Pancreas (tissue), 10 donors: ENCODE results near the gene TPM4. TPM values are rescaled to one million over a fixed set of nuclear protein-coding genes. Genes with fewer than 3 reads are reported as not detected.

ENCODE experiments used
- ATAC-seq, 4 donors: fragments of 200-7000 bp; cut with Tn5 transposase; one replicate each; pipeline versions ENCODE4 v1.8.0 to v1.9.1; 2020; ENCODE audit warnings: mild to moderate bottlenecking in 4 of 4, moderate library complexity in 4 of 4
- DNase-seq, 6 donors: peaks; one replicate each; pipeline ENCODE4 v3.0.0-alpha.2; 2020
- FAIRE-seq: peaks from 2 replicates; lab custom pipeline; 2012; peaks lifted over from hg19 to GRCh38; lab: Jason Lieb, UNC
- H3K27ac ChIP-seq, 4 donors: fragments of 200-600 bp; sonication (generic); 1 replicate in 3 of 4; 2 replicates in 1 of 4; pipeline versions ENCODE4 v1.5.0 to v1.8.0; 2020
- H3K27me3 ChIP-seq, 4 donors: fragments of 200-600 bp; one replicate each; pipeline ENCODE4 v1.8.0; 2021
- H3K36me3 ChIP-seq, 3 donors: fragments of 200-600 bp; sonication (generic) in 1 of 3; one replicate each; pipeline versions ENCODE4 v1.5.0 to v1.8.0; 2020 to 2021
- H3K4me1 ChIP-seq, 3 donors: fragments of 200-600 bp; one replicate each; pipeline ENCODE4 v1.8.0; 2021
- H3K4me3 ChIP-seq, 4 donors: fragments of 200-600 bp; sonication (generic) in 2 of 4; one replicate each; pipeline versions ENCODE4 v1.5.0 to v1.8.0; 2020 to 2021
- H3K9me3 ChIP-seq, 4 donors: fragments of 200-600 bp; one replicate each; pipeline ENCODE4 v1.8.0; 2021
- WGBS, 2 donors: extraction: QIAGEN DNeasy Blood & Tissue Kit; methylation state at CpG; one replicate each; pipeline ENCODE4 v1.1.7; 2013; 5-methylcytosine and 5-hydroxymethylcytosine counted together
- intact Hi-C, 3 donors: fragments of 100-400 bp; cut with DNase I; formaldehyde crosslinking; loops; one replicate each; pipeline versions ENCODE4 v1.11.1 to v1.14.2; 2022
- polyA plus RNA-seq, 2 donors: library from polyadenylated mRNA; stranded (reverse); fragments of 200-250 nt; gene quantifications; one replicate each; pipeline ENCODE4 v1.2.3, GENCODE V29; 2013
- total RNA-seq, 6 donors: library from RNA; stranded (reverse); fragmentation: NEBNext Ultra II Directional in 4 of 6; extraction: Animal tissue kit (Norgen Biotek cat#: 25700) in 4 of 6; gene quantifications; one replicate each; pipeline versions ENCODE4 v1.2.1 to v1.2.4, GENCODE V29; 2021 to 2023
- TF ChIP-seq, protein P1 (sequence below), 4 donors: fragments of 200-600 bp; sonication (generic) in 3 of 4; IDR thresholded peaks; one replicate each; pipeline versions ENCODE4 v1.5.0 to v1.8.0; 2021; ENCODE audit warnings: antibody characterized with exemption in 4 of 4
- donor health status: healthy with polysubstance abuse.
- donor health status: DM: no; HTN: no; CAD: no; lungs with moderate emphysema.
- donor health status: DM: no; HTN: no; CAD: no.
- donor health status: control.
- donor health status: control.
- donor health status: Bipolar disorder and iron deficiency.
- donor health status: DM: yes; HTN: yes; CAD: no.
- donor health status: DM: no; HTN: no; CAD: no.
- donor health status: DM: no; HTN: no; CAD: no.
- donor health status: DM: yes; HTN: yes; CAD: no.

TPM4 gene
- total and polyA plus RNA-seq, 8 donors: 36.8 to 161 (median 79.6) TPM

DNA sequence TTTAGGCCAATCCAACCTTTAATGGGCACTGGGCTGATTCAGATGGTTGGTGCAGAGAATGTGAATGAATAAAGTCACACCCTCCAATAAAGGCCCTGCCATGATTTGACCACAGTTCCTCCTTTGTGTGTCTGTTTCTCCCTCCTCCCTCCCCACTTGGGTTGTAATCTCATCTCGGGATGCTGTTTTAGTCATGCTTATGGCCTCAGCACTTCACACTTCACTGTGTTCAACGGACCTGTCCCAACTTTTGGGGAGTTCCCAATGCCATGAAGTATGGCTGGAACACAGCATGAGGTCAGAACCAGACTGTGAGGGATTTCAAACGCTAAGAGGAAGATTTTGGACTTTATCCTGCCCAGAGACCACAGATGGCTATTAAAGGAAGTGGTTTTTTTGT is 29.8 kb downstream of the TPM4 start:
- WGBS, 2 donors: 31 to 37% methylated on average over 3 of the region's 3 CpGs
- Histone ChIP-seq H3K27me3 (no peaks in the 10 kb centered on the region), H3K4me1 (peaks cover 0 to 4% (median 0%) of the 10 kb centered on the region in 3 donors), H3K36me3 (peaks cover 0 to 23% (median 4%) of the 10 kb centered on the region in 3 donors), H3K4me3 (no peak overlapping the region), H3K9me3 (no peaks in the 10 kb centered on the region), H3K27ac (no peak overlapping the region)
- FAIRE-seq: no peak
- no peak for ATAC-seq
- TF ChIP-seq, protein P1, sequence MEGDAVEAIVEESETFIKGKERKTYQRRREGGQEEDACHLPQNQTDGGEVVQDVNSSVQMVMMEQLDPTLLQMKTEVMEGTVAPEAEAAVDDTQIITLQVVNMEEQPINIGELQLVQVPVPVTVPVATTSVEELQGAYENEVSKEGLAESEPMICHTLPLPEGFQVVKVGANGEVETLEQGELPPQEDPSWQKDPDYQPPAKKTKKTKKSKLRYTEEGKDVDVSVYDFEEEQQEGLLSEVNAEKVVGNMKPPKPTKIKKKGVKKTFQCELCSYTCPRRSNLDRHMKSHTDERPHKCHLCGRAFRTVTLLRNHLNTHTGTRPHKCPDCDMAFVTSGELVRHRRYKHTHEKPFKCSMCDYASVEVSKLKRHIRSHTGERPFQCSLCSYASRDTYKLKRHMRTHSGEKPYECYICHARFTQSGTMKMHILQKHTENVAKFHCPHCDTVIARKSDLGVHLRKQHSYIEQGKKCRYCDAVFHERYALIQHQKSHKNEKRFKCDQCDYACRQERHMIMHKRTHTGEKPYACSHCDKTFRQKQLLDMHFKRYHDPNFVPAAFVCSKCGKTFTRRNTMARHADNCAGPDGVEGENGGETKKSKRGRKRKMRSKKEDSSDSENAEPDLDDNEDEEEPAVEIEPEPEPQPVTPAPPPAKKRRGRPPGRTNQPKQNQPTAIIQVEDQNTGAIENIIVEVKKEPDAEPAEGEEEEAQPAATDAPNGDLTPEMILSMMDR (IDR thresholded peaks at IDR 0.05): no peak
- no peak for DNase-seq
- intact Hi-C loops: no loop called here

DNA sequence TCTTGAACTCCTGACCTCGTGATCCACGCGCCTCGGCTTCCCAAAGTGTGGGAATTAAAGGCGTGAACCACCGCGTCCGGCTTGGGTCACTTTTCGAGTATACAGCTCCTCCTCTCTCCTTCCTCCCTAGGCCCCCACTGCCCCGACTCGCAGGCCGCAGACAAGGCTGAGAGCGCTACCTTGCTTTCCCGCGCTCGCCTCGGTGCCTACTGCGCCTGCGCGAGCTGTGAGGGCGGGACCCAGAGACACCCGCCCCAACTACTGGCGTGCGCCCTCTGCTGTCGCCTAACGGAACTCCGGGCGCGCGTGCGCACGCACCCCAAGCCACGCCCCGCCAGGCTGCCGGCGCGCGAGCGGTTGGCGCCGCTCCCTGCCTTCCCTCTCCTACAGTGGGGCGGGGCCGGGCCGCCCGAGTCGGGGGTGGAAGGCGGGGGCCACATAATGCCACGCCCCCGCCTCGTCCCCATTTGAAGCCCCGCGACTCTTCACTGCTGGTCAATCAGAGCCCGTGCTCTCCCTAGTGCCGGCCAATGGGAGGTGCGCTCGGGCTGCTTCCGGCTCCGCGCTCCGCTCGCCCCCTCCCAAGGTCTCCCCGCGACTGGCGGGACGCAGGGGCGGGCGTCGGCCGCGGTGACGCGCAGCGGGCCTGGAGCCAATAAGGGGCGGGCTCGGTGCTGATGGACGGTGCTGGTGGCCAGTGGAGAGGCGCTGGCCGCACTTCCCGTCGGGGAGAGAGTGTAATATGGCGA is 35.0 kb downstream of the TPM4 start, which contains the start of gene RAB8A:
Gene RAB8A (plus strand): TSS at position 730 of the 749 bp plus-strand sequence. CDS start 13 bp downstream, at position 743.
- TF ChIP-seq, protein P1 (IDR thresholded peaks at IDR 0.05): peak; percentile 97 to 99 (median 98)
- H3K27me3 ChIP-seq: no peaks in the 10 kb centered on the region
- 1% methylated on average over 75 to 81 of the region's 81 CpGs for WGBS, 2 donors
- no peaks in the 10 kb centered on the region for H3K36me3 ChIP-seq
- H3K27ac ChIP-seq: peak within 1 kb of the TSS; percentile 79 to 89 (median 84)
- H3K4me3 ChIP-seq: peak within 1 kb of the TSS; percentile 76 to 91 (median 84)
- FAIRE-seq: peak; percentile 34
- ATAC-seq: peak; percentile 93 to 97 (median 95)
- H3K4me1 ChIP-seq: peaks cover 9 to 20% (median 11%) of the 10 kb centered on the region in 3 donors
- intact Hi-C loops: no loop called here
- DNase-seq: peak; percentile 99 to 100 (median 100)
- no peaks in the 10 kb centered on the region for H3K9me3 ChIP-seq

GRCh38 chr19:16111909-16112752 is 35.8 kb downstream of the TPM4 start:
- H3K9me3 ChIP-seq: no peaks in the 10 kb centered on the region
- FAIRE-seq: no peak
- intact Hi-C loops: no loop called here
- H3K27ac ChIP-seq: peak overlapping the region; percentile 79 to 89 (median 84)
- 2% methylated on average over 37 of the region's 37 CpGs for WGBS, 2 donors
- H3K36me3 ChIP-seq: no peaks in the 10 kb centered on the region
- H3K4me1 ChIP-seq: peaks cover 9 to 20% (median 11%) of the 10 kb centered on the region in 3 donors
- H3K4me3 ChIP-seq: peak overlapping the region; percentile 76 to 91 (median 84)
- ATAC-seq: peak in 2 of 4 donors; percentile 0 to 1
- H3K27me3 ChIP-seq: no peaks in the 10 kb centered on the region
- TF ChIP-seq, protein P1 (IDR thresholded peaks at IDR 0.05): no peak
- DNase-seq: peak in 2 of 6 donors; percentile 19 to 23

DNA sequence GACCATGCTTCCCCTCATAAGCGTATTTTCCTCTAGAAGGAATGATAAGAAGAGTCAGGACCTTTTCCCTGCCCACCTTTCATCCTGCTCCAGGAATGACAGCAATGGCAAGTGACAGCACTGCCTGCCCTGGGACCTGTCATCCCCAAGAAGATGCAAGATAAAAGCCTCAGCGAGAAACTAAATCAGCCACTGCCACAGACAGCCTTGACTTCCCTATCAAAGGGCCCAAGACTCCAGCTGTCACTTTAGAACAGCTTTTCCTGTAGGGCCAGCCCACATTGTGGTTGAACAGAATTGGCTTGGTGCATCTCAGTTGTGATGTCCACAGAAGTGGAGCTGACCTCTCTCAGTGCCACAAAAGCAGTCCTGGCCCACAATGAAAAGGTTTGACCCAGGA is 36.5 kb downstream of the TPM4 start:
- Histone ChIP-seq H3K9me3 (no peaks in the 10 kb centered on the region), H3K4me3 (peak overlapping the region in 3 of 4 donors; percentile 76 to 91 (median 85)), H3K4me1 (peaks cover 9 to 20% (median 11%) of the 10 kb centered on the region in 3 donors), H3K27me3 (no peaks in the 10 kb centered on the region), H3K36me3 (no peaks in the 10 kb centered on the region), H3K27ac (no peak overlapping the region)
- intact Hi-C loops: no loop called here
- DNase-seq (peak in 1 of 6 donors; percentile 12), ATAC-seq (no peak), FAIRE-seq (no peak)
- TF ChIP-seq, protein P1 (IDR thresholded peaks at IDR 0.05): no peak
- 9 to 21% methylated on average over 2 of the region's 2 CpGs for WGBS, 2 donors
